GM19395 (cell line): Measurements from ENCODE around the gene CDHR3.

ENCODE experiments used
- ATAC-seq: cut with Tn5 transposase; IDR thresholded peaks from one replicate; pipeline ENCODE4 v1.9.1; 2021; ENCODE audit warnings: mild to moderate bottlenecking, moderate library complexity; ENCODE audit not compliant: unreplicated experiment

CDHR3 gene

DNA sequence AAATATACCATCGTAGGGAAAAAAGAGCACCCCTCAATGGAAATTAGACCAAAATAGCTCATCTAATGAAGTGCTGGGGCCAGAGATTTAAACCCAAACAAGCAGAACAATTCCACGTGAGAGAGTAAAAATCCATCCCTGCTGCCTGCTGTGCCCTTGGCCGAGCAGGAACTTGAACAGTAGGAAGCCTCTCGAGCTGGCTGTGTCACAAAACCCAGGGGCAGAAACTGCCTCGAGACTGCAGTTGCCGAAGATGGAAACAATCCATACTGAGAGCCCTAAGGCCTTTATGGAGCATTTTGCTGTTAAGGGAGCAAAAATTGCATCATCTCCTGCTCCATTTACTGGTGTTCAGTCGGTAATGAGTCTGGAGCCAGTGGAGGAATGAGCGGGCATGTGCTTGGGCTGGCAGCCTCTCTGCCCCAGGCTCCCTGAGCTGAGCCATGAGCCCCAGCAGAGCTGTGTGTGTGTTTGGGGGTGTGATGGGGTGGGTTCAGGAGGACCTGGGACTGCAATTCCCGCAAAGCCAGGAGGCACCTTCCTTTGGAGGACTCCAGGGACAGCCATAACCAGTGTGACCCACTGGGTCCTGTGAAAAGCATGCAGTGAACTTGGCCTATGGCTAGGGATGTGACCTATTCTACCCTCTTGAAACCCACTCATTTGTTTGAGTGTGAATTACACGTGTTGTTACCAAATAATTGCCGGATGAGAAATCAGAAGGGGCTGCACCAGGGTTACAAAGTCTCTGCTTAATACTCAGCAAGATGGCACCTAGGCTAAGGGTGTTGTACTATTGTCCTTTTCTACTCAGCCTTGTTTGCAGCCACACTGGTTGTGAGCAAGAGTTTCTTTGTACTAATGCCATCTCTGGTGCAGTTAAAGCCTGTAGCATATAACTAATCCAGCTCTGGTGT is 58.3 kb downstream of the CDHR3 start:
- ATAC-seq, result no peak

DNA sequence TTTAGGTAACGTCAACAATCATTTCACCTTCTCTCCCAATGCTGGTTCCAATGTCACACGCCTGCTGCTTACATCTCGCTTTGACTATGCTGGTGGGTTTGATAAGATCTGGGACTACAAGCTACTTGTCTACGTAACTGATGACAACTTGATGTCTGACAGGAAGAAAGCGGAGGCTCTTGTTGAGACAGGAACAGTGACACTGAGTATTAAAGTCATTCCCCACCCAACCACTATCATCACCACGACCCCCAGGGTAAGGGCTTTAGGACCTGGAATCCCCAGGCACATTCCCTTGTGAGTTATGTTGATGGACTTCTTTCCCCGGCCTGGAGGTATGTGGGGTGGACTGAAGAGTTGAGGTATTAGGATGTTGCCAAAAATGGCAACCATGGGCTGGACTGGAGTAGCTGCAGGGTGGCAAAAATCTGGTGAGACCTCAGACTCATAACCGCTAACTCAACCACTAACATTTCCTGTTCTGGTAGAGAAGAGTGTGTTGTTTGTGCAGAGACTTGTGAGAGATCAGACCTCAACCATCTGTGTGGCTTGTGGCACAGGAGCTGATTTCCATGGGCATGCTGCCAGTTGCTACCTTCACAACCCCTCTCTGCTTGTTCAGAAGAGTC is 59.2 kb downstream of the CDHR3 start:
- ATAC-seq, result no peak

DNA sequence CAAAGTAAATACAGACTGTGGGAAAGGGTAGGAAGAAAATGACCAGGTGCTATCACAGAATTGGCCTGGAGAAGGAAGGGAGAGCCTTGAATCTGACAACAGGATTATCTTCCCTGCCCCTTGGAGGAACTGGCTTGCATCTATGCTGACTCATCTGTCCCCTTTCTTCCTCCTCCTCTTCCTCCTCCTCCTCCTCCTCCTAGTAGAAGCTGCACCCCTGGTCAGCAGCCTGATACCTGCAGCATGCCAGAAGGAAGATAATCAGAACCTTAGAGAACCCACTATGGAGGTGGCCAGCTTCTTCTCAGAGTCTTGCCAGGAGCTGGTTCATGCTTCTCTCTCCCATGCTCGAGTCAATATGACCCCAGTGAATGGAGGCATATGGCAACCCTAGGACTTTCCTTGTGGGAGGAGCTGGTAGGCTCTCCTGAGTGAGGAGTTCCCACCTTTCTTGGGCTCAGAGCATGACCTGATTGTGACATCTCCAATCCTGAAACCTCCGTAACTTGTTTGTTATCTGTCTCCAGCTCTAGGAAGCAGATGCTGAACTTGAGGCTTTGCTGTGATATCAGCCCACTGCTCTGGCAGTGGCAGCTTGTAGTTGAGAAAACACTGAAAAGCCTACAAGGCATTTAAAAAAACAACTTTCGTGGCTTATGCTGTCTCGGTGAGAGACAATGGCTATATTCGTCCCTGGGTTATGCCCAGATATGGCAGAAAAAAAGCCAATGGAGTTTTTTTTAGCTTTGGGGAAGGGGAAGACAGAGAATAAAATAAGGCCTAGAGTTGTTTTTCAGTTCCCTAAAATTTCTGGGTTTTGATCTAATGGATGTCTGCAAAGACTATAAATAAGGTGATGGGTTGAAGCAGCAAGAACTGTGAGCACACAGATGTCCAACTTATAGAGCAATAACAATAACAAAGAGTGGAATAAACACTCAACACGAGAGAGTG is 60.6 kb downstream of the CDHR3 start:
- ATAC-seq, result no peak

DNA sequence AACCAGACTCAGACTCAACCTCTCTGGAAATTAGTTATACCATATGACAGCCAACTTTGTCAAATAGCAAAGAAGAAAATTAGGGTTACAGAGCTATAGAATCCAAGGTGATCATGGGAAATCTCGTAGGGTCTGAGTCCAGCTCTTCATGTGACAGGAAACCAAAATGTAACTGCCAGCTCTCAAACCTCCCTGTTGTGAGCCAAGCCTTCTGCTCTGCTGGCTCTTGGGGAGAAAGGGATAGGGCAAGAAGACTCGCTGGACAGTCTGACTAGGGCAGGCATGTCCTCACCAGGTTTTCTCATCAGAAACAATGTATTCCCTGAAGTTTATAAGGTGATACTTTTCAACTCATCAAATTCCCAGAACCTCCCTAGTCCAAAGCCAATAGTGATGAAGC is 63.0 kb downstream of the CDHR3 start:
- no peak for ATAC-seq

DNA sequence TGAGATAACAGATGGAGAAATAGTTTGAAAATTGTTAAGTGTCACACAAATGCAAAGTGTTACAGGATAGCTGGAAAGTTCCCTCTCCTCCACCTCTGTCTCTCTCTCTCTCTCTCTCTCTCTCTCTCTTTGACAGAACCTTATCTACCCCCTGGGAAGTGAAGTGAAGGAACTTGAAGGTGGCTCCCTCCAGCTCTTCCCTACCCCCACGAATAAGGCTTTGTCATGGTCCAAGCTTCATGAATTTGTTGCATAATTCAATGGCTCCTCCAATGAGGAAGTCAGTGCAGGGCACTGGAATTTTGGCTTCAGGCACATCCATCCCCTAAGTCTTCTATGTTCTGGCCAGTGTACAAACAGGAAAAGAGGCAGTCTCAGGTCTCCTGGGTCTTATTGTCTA is 66.4 kb downstream of the CDHR3 start:
- ATAC-seq, result no peak

DNA sequence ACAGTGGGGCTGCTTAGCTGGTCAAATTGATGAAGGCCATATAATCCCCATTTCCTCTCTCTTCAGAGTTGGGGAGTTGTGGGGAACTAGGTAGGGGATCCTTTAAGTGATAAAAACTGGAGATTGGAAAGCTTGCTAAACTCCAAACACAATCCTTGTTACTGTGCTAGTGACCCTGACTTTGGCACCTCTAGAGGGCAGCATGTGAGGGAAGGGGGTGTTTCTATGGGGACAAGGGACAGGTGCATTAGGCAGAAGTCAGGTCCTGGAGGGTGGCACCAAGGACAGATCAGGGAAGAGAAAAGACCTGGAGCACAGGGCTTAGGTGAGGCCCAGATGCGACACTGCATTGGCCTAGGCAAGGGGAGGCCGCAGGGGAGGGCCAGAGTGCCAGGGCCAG is 66.9 kb downstream of the CDHR3 start:
- ATAC-seq, result no peak

DNA sequence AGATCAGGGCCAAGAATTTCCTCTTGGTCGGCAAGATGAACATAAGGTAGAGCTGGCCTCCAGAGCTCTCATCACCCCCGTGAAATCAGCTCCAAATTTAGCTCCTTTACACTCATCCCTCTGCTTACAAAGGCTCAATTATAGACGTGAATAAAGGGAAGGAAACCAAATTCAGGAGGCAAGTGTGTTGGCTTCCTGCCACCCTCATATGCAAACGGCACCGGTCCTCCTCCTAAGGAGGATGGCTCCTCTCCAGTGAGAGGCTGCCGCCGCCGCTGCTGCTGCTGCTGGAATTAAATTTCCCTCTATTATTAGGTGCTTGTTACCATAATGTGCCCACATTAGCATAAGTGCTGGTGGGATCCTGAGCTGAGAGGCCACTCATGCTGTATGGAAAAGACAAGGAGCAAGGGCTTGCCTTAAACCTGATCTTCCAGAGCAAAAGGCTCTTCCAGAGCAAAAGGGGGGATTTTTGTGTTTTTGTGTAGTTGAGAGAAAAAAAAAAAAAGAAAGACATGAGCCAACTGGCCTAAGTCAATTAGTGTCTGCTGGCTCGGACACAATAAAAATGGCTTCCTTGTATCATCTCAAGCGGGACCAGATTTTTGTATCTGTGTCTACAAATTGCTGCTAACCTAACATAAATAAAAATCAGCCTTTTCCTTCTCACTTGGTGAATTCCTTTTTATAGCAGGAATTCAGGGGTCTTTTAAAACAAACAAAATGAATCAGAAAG is 68.4 kb downstream of the CDHR3 start:
- no peak for ATAC-seq

DNA sequence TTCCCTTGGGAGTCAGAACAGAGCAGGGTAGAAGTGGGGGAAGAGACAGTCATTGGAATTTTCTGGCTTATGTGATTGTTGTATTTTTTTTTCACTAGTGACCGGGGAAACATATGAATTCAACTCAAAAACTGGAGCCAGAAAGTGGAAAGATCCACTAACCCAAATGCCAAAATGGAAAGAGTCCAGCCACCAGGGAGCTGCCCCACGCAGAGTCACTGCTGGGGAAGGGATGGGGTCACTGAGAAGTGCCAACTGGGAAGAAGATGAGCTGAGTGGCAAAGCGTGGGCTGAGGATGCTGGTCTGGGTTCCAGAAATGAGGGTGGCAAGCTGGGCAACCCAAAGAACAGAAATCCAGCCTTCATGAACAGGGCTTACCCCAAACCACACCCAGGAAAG is 69.2 kb downstream of the CDHR3 start:
- no peak for ATAC-seq

DNA sequence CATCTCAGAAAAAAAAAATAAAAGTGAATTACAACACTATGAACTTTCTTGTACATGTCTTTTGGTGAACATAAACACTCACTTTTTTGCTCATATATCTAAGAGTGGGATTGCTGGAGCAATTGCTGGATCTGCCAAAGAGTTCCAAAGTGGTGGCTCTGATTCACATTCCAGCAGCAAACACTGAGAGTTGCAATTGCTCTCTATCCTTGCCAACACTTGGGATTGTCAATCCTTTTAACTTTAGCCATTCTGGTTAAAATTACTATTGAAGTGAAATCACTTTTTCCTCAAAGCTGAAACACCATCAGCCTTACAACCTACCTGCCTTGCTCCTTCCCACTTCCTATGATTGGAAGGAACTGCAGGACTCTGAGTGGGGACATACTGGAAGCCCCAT is 70.7 kb downstream of the CDHR3 start:
- ATAC-seq, result no peak

DNA sequence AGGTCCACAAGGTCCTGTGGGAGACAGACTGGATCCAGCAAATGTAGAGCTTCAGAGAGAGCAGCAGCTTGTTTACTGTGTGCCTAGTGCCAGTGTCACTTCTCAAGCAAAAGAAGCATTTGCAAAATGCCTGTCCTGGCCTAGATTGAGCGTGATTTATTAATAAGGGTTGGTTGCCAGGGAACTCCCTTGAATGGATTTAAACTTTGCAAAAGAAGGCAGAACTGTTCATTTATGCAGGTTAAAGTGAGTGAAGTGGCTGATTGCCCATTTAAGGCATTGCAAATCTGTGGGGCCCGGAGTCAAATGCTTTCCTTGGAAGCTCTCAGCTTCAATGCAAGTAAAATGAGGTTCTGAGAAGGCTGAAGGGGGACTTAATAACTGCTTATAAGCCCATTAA is 71.3 kb downstream of the CDHR3 start:
- ATAC-seq, result no peak

DNA sequence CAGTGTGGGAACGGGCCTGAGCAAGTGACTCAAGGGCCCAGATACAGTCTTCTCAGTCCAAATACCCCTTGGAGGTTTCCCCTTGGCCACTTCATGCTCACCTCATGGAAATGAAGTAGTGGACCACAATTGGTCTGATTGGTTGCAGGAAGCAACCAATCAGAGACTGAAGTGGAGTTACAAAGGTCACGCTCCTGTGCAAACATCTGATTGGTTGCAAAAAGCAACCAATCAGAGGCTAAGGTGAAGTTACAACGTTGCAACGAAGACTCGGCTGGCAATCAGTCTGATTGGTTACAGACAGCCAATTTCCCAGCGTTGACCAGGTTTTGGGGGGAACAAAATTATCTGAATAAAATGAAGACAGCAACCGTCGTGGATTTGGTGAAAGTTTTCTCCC is 72.5 kb downstream of the CDHR3 start:
- ATAC-seq, result no peak

DNA sequence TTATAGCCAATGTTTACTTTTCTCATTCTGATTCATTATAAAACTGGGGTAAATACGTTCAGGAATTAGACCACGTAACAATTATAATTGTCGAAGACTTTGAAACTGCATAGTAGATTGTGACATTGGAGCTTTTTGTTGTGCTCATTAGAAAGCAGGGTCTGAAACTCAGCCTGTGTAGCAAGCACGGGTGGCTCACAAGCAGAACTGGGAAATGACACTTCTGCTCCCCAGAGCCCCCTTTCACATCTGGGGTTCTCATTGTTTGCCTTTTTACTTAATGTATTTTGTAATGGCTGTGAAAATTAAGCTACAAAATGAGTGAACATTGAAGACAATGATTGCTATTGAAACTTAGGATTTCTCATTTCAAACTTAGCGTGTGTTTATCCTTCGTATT is 72.9 kb downstream of the CDHR3 start:
- ATAC-seq, result no peak

DNA sequence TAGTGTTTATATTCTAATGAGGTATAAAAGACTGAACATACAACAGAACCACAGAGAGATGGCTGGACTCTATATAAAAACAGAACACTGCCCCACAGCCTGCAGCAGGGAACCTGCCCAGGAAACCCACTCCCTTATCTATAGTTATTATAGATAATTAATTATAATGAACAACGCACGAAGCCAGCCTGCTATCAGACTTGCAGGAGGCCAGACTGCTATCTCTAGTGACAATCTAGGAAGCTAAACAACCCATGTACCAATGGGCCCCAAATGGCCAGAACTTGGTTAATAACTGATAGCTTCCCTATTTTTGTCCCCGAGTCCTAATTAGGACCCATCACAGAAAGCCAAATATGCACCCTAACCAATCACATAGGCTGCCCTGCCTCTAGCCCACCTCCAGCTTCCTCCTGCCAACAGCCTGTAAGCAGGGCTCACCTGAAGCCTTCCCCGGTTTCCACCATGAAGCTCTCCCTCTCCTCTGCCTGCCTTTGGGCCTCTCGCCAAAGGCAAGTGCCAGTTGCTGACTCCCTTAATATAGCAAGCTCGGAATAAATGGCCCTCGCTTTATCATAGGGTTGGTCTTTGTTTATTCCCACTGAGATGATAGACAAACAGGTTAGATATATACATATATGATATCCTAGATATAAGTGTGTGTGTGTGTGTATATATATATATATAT is 74.6 kb downstream of the CDHR3 start:
- ATAC-seq, result no peak

DNA sequence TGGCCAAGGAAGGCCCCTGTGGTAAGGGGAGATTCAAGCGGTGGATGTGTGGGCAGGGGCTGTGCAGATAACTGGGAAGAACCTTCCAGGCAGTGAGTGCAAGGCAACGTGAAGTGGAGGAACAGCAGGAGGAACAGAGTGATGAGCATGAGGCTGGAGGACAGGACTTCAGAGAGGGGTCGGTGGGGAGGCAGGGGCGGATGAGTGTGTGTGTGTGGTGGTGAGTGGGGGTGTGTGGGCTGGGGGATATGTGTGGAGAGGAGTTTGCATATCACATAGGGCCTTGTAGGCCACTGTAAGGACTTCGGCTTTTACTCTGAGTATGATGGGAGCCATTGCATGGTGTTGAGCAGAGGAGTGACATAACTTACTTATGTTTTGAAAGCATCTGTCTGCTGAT is 75.2 kb downstream of the CDHR3 start:
- no peak for ATAC-seq

DNA sequence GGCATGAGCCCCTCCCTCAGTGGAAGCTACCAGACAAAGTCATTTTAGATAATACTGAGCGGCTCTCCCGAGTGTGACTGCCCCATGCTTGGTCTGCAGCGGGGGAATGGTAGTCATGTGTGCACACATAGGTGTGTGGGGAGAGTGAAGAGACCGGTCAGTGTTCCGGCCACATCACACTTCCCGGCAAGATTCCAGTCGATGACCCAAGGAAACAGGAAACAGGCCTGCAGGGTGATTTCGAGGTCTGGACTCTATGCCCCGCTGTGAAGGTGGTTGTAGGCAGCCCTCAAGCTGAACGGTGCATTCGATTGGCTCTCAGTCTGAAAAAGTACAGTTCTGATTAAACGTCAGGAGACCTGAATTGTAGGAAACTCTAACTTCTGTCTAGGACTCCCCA is 75.9 kb downstream of the CDHR3 start:
- no peak for ATAC-seq

DNA sequence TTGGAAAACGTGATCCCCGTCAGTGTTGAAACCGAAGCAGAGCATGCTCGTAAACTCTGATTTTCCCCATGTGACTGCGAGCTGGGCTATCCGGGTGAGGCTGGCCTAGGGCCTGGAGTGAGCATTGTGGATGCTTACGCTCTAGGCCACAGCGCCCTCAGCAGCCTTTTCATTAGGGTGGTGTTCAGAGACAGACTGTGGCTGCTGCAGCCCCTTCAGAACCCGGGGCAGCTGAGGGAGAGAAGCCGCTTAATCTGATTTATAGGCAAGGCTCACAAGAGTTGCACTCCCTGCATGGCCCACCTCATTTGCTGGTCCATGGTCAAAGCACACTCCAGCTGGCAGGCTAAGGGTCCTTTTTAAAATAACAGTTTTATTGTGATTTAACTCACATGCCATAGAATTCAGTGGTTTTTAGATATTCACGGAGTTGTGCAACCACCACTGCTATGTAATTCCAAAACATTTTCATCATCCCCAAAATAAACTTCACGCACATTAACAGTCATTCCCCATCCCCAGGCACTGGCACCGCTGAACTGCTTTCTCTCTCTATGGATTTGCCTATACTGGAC is 76.5 kb downstream of the CDHR3 start:
- ATAC-seq, result no peak

DNA sequence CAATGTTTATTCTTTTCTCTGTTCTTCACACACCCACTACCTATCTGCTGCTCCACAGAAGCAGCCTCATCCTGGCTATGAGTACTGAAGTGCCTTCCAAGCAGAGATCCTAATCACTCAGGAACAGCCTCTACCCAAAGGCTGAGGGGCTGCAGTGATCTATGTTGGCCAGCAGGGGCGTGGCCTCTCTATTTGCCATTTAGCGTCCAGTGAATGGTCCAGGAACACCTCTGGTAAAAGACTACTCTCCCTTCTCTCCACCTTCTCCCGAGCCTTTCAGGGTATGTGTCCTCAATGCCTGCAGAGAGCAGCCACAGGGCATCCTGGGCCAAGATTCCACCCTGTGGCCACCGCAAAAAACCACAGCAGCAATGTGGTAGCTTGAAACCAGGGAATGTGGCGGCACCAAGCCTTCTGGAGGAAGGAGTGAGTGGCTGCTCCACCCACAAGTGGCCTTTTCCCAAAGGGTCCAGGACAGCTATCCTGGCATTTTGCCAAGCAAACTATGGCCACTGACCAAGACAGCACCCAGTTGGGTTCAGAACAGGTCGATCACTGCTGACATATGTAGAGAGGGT is 78.2 kb downstream of the CDHR3 start:
- no peak for ATAC-seq

DNA sequence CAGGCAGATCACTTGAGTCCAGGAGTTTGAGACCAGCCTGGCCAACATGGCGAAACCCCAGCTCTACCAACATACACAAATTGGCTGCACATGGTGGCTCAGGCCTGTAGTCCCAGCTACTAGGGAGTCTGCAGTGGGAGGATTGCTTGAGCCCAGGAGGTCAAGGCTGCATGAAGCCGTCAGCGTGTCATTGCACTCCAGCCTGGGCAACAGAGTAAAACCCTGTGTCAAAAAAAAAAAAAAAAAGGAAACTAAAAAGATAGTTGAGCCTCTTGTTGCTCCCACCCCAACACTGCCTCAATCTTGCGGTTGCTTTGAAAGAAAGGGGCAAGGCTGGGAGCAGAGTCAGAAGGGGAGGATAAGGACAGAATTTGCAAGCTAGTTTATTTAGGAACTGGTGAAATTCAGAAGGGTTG is 79.1 kb downstream of the CDHR3 start:
- ATAC-seq, result no peak

DNA sequence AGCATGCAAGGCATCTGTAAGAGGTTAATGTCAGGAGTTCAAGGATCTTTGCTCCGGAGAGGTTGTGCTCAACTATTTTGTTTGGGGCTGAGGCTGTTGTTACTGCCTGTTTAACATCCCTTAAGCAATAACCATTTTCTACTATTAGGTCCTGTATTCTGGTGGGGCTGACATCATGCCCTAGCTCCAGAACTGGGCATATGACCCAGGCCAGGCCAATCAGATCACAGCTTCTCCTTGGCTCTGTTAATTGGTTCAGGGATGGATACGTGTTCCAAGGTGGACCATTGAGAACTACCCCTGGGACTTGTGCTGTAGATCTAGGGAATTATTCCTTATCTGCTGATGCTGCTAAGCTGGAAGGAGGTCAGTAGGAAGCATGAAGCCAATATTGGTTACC is 82.1 kb downstream of the CDHR3 start:
- no peak for ATAC-seq
